Gastrocnemius medialis (tissue), 4 donors: ENCODE results near the gene PI4K2B. TPM values are rescaled to one million over a fixed set of nuclear protein-coding genes. Genes with fewer than 3 reads are reported as not detected.
"Not testable (repeated sequence)": the region's sequence is repeated elsewhere in the genome, so short reads cannot be mapped to it uniquely, and the experiment has no call there.

ENCODE experiments used
- ATAC-seq, 2 donors: fragments of 150-250 bp; one replicate each; pipeline ENCODE4 v1.9.1; 2016
- DNase-seq, 2 donors: peaks; one replicate each; pipeline ENCODE4 v3.0.0-alpha.2; 2019
- H3K27ac ChIP-seq, 4 donors: fragments of 200-600 bp; sonication (generic); 1 replicate in 1 of 4; 2 replicates in 3 of 4; pipeline ENCODE4 v1.5.1; 2016 to 2018; ENCODE audit warnings: mild to moderate bottlenecking in 2 of 4, moderate library complexity in 1 of 4
- H3K27me3 ChIP-seq, 3 donors: fragments of 200-600 bp; sonication (generic) in 2 of 3; 1 replicate in 1 of 3; 2 replicates in 2 of 3; pipeline versions ENCODE4 v1.5.1 to v1.6.0; 2016 to 2019; ENCODE audit warnings: mild to moderate bottlenecking in 1 of 3, moderate library complexity in 1 of 3
- H3K36me3 ChIP-seq, 2 donors: fragments of 200-600 bp; sonication (generic) in 1 of 2; one replicate each; pipeline ENCODE4 v1.5.1; 2017 to 2018
- H3K4me1 ChIP-seq, 2 donors: fragments of 200-600 bp; sonication (generic) in 1 of 2; one replicate each; pipeline ENCODE4 v1.5.1; 2016 to 2017; ENCODE audit warnings: mild to moderate bottlenecking in 2 of 2
- H3K4me3 ChIP-seq, 4 donors: fragments of 200-600 bp; sonication (generic) in 3 of 4; 1 replicate in 1 of 4; 2 replicates in 3 of 4; pipeline ENCODE4 v1.5.1; 2016 to 2019; ENCODE audit warnings: mild to moderate bottlenecking in 2 of 4
- H3K9me3 ChIP-seq, 3 donors: fragments of 200-600 bp; sonication (generic) in 2 of 3; 1 replicate in 1 of 3; 2 replicates in 2 of 3; pipeline ENCODE4 v1.5.1; 2016 to 2019
- POLR2A ChIP-seq, 2 donors: fragments of 450-650 bp; IDR thresholded peaks; one replicate each; pipeline ENCODE4 v1.6.1; 2017; ENCODE audit warnings: antibody characterized with exemption in 2 of 2, mild to moderate bottlenecking in 2 of 2, moderate library complexity in 2 of 2
- in situ Hi-C, 4 donors: fragments of 200-750 bp; cut with MboI; loops; one replicate each; pipeline versions ENCODE4 v1.15.0 to v1.8.0; 2017; ENCODE audit warnings: low sequenced_read_pairs in 4 of 4
- intact Hi-C: fragments of 100-400 bp; cut with DNase I; formaldehyde crosslinking; loops from one replicate; pipeline ENCODE4 v1.15.1; 2023; ENCODE audit warnings: low total_unique reads
- total RNA-seq, 4 donors: library from RNA; depleted of rRNA; stranded (reverse); fragments of >200 nt; gene quantifications; one replicate each; pipeline versions ENCODE4 v1.1.0 to v1.2.3, GENCODE V29; 2016
- TF ChIP-seq, protein P1 (sequence below), 5 experiments: fragments of 450-650 bp in 3 of 5; fragments of 200-600 bp in 2 of 5; sonication (generic) in 2 of 5; IDR thresholded peaks in 4 of 5; conservative IDR thresholded peaks in 1 of 5; 1 replicate in 4 of 5; 2 replicates in 1 of 5; pipeline ENCODE4 v1.5.1; 2016 to 2019; ENCODE audit warnings: antibody characterized with exemption in 5 of 5, mild to moderate bottlenecking in 3 of 5, moderate library complexity in 3 of 5

Gene PI4K2B
- total RNA-seq, 4 donors from 2014 or later: 0.92 to 3.6 (median 3.0) TPM

DNA sequence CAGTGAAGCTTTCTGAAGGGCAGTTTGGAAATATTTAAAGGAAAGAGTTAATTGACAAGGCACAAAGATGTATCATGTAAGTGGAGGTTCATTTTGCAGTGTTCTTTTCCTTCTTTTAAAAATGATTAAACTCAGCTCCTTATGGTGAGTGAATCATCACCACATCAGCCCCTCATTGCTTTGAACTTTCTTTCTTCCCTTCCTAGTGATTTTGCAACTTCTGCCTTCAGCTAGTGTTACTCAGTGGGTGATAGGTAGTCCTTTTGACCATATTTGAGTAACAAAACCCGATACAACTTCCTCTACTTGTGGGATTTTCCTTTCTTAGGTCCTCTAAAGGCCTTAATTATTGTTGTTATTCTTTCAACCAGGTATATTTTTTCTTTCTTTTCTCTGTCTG is 86.9 kb downstream of the PI4K2B start:
- Histone ChIP-seq H3K27me3 (no peaks in the 10 kb centered on the region), H3K27ac (no peak overlapping the region), H3K9me3 (no peaks in the 10 kb centered on the region), H3K36me3 (peaks cover 0 to 7% of the 10 kb centered on the region in 2 donors), H3K4me3 (no peak overlapping the region), H3K4me1 (no peaks in the 10 kb centered on the region)
- DNase-seq (no peak), ATAC-seq (no peak)
- in situ Hi-C loops: loop anchor here in 1 of 4 donors (10.0 to 25.0 kb wide), 2 partner anchors 56 to 158 kb away; partner anchors contain the start of gene SEPSECS
- TF ChIP-seq POLR2A (IDR thresholded peaks at IDR 0.05): no peak
- TF ChIP-seq, protein P1, sequence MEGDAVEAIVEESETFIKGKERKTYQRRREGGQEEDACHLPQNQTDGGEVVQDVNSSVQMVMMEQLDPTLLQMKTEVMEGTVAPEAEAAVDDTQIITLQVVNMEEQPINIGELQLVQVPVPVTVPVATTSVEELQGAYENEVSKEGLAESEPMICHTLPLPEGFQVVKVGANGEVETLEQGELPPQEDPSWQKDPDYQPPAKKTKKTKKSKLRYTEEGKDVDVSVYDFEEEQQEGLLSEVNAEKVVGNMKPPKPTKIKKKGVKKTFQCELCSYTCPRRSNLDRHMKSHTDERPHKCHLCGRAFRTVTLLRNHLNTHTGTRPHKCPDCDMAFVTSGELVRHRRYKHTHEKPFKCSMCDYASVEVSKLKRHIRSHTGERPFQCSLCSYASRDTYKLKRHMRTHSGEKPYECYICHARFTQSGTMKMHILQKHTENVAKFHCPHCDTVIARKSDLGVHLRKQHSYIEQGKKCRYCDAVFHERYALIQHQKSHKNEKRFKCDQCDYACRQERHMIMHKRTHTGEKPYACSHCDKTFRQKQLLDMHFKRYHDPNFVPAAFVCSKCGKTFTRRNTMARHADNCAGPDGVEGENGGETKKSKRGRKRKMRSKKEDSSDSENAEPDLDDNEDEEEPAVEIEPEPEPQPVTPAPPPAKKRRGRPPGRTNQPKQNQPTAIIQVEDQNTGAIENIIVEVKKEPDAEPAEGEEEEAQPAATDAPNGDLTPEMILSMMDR (IDR thresholded peaks at IDR 0.05 in 4 of 5, conservative IDR thresholded peaks at IDR 0.05 in 1 of 5): no peak
- intact Hi-C loops: no loop called here

DNA sequence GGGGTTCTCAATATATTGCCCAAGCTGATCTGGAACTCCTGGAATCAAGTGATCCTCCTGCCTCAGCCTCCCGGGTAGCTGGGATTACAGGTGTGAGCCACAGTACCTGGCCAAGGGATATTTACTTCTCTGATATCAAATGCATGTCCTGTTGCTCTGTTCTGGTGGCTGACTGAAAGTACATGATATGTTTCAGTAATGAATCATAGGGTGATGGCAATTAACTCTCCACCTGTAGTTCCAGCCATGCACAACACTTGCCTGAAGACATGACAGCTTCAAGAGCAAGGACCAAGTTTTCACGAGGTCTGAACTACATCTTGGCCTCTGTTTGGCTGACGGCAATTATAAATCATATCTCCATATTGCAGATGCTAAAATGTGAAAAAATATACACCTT is 87.9 kb downstream of the PI4K2B start:
- H3K36me3 ChIP-seq: peaks cover 0 to 7% of the 10 kb centered on the region in 2 donors
- H3K4me1 ChIP-seq: no peaks in the 10 kb centered on the region
- ATAC-seq: no peak
- in situ Hi-C loops: loop anchor here in 1 of 4 donors (10.0 to 25.0 kb wide), 2 partner anchors 57 to 159 kb away; partner anchors contain the start of gene SEPSECS
- no peak overlapping the region for H3K4me3 ChIP-seq
- TF ChIP-seq, protein P1 (IDR thresholded peaks at IDR 0.05 in 4 of 5, conservative IDR thresholded peaks at IDR 0.05 in 1 of 5): no peak
- no peak for TF ChIP-seq POLR2A (IDR thresholded peaks at IDR 0.05)
- H3K9me3 ChIP-seq: no peaks in the 10 kb centered on the region
- no peak overlapping the region for H3K27ac ChIP-seq
- no peaks in the 10 kb centered on the region for H3K27me3 ChIP-seq
- intact Hi-C loops: no loop called here
- no peak for DNase-seq

DNA sequence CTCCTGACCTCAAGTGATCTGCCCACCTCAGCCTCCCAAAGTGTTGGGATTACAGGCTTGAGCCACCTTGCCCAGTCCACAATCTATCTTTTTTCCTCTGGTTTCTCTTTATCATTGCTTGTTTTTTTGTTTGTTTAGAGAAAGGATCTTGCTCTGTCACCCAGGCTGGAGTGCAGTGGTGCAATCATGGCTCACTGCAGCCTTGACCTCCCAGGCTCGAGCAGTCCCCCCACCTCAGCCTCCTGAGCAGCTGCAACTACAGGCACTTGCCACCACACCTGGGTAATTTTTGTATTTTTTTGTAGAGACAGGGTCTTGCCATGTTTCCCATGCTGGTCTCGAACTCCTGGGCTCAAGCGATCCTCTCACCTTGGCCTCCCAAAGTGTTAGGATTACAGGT is 94.6 kb downstream of the PI4K2B start:
- intact Hi-C loops, ATAC-seq: not testable (repeated sequence)
- in situ Hi-C loops: loop anchor here in 1 of 4 donors (10.0 kb wide), 1 partner anchor 64 kb away; no protein-coding TSS in a partner anchor

More for the DNA sequence above, 94.6 kb downstream of the PI4K2B start:
- H3K27me3 ChIP-seq, DNase-seq, H3K4me3 ChIP-seq, H3K36me3 ChIP-seq, H3K27ac ChIP-seq, H3K9me3 ChIP-seq, H3K4me1 ChIP-seq: not testable (repeated sequence)

Other genes with a start within 250 kb of the PI4K2B start
- gene LGI2, start 203.1 kb upstream of the PI4K2B start, total RNA-seq: under 1 TPM; 0.05 to 0.31 (median 0.19) TPM
- gene SEPSECS, start 73.6 kb upstream of the PI4K2B start, total RNA-seq: 1 to 10 TPM; 3.9 to 6.7 (median 4.7) TPM
- 10 to 100 TPM in 3 of 4 donors, 1 to 10 TPM in 1; 6.9 to 14.2 (median 12.4) TPM for gene ZCCHC4, start 78.7 kb downstream of the PI4K2B start, total RNA-seq
- 10 to 100 TPM; 11.8 to 20.2 (median 14.7) TPM for gene ANAPC4, start 143.2 kb downstream of the PI4K2B start, total RNA-seq